ENCODE data around the gene STRADA. TPM values are rescaled to one million over a fixed set of nuclear protein-coding genes. Genes with fewer than 3 reads are reported as not detected.

The STRADA gene
- total RNA-seq, 1 donor from 2014 or later, result 19.6 TPM

DNA sequence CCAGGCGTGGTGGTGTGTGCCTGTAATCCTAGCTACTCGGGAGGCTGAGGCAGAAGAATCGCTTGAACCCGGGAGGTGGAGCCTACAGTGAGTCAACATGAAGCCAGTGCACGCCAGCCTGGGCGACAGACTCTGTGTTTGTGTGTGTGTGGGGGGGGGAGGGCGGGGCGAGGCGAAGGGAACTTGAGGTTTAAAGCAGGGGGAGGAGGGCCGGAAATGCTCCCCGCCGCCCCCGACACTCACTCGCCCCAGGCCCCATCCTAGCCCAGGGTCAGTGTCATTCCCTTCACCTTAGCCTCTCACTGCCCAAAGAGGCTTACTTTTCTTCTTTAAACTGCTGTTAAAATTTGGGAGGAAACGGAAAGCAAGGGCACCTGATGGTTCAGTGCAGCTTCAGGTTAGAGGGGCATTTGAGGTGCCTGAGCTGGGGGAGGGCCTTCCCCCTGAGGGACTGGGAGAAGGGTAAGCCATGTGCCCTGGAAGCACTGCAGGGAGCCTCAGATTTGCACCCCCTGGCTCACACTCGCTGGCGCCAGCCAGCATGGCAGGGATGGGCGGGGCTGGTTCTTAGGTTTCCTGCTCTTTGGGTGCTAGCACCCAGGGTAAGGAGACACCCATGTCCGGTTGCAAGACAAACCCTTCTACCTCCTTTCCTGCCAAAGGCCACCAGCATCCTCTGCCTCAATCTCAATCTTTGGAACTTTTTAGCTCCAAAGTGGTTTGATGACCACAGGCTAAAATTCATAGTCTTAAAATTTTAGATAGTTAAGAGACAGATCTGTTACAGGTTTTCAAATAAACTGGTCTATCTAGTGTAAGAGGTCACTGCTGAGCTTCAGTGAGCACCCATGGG lies 39.5 kb downstream of the STRADA start:
- DNase-seq (ENCODE audit: low read depth in 2 of 2), result no peak

DNA sequence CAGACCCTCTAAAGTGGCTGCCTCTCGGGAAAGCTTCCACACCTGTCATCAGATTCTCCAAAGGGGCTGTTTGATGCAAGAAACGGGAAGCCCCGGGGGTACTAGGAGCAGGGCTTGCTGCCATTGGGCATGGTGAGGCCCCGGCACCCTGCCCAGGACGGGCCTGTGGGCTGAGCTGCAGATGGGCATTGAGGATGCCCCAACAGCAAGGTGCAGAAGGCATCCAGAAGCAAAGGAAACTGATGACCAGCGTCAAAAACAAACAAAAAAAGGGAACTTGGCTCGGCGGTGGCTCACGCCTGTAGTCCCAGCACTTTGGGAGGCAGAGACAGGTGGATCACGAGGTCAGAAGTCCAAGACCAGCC lies 40.2 kb downstream of the STRADA start:
- DNase-seq (ENCODE audit: low read depth in 2 of 2), result no peak

DNA sequence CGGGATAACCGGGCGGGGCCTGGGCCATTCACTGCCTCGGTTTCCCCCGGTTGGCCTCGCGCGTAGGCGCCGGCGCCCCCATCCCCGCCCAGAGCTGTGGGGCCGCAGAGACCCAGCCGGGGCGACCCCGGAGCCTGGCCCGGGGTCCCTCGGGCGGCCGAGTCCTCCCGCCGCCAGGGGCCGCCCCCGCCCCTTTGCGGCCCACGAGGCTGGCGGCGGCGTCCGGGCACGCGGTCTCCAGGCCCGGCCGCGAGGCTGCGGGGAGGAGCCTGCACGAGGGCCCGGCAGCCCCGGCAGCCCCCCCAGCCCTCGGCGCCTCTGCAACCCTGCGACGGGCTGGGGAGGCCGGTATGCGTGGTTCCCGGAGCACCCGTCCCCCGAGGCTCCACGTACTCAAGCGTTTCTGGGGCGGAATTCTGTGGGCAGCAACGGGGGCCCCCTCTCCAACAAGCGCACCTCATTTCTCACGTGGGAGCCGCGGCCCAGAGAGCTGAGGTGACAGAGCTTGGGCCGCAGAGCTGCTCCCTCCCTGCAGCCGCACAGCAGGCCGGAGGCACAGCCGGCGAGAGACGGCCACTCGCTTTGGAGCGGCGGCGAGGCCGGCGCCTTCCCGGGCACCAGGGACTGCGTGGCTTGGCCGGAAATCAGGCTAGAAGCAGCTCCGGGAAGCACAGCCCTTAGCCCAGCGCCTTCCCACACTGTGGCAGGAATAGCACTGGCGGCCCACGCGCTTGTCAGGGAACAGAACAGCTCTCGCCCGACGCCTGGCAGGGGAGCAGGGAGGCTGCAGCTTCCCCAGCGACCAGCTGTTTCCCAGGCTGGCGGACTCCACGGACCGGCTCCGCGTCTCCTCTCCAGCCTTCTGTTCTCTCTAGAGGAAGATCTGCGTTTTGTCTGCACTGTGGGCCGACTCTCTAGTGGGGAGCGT lies 40.8 kb downstream of the STRADA start:
- DNase-seq (ENCODE audit: low read depth in 2 of 2), result peak in 1 of 2 donors; percentile 74

DNA sequence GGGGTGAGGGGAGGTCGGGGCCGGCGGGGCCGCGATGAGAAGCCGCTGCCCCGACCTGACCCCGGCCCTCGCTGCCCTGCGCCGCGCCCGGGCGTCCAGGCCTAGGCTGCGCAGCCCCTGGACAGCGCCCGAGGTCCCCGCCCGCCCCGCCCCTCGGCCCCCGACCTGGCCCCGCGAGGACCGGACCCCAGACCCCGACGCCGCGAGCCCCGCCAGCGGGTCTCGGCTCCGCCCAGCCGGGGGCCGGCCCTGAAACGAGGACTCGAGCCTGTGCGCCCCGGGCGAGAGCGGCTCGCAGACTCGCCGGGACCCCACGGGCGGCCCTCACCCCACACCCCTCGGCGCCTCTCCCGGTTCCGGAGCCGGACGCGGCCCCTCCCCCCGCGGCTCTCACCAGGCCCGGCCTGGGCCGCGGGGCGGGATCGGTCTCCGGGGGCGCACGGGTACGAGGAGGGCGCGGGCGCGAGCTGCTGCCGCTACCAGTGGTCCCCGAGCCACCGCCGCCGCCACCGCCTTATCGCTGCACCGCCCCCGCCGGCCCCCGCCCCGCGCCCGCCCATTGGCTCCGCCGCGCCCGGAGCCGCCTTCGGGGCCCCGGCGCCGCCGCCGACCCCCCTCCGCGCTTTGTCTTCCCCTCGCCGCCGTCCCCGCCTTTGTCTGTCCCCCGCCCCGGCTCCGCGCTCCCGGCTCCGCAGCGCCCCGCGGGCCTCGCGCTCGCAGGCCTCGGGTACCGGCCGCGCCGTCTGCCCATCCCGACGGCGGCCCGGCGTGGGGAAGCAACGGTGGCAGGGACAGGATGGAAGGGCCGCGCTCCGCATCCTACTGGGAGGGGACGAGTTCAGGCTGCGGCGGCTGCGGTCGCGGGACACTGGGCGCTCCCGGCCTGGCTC lies 41.7 kb downstream of the STRADA start, which contains the start of gene LIMD2:
TSS of gene LIMD2 (minus strand) at position 488 of the 890 bp plus-strand sequence. CDS start 827 bp downstream, outside the sequence.
- DNase-seq (ENCODE audit: low read depth in 2 of 2), result peak in 1 of 2 donors; percentile 71

DNA sequence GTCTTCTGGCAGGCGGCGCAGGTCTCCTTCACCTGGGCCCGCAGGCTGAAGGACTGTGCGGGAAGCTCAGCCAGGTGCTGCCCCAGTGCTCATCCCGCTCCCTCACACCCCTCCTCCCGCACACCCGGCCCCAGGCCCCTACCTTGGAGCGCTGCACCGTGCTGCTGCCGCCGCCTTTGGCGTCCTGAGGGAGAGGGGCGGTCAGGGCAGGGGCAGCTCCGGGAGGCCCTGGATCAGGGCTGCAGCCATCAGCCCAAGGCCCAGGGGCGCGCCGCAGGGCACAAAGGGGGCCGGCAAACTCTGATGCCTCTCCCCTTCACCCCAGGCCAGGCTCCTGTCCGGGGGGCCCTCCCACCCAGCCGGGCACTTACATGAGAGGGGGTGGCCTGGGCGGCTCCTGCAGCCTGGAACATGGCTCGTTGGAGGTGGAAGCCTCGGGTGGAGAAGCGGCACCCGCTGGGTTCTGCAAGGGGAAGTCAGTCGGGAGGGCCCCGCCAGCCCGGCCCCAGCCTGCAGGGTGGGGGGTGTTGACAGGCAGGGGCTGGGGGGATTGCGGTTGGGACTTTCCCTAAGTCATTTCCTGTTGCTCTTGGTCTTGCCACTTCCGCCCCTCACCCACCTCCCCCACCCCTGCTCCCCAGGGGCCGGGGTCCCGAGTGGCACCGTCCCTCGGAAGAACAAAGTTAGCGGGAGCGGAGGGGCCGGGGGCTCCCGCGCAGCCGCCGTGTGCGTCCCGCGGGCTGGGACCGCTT lies 42.5 kb downstream of the STRADA start:
- DNase-seq (ENCODE audit: low read depth in 2 of 2), result peak in 1 of 2 donors; percentile 73

DNA sequence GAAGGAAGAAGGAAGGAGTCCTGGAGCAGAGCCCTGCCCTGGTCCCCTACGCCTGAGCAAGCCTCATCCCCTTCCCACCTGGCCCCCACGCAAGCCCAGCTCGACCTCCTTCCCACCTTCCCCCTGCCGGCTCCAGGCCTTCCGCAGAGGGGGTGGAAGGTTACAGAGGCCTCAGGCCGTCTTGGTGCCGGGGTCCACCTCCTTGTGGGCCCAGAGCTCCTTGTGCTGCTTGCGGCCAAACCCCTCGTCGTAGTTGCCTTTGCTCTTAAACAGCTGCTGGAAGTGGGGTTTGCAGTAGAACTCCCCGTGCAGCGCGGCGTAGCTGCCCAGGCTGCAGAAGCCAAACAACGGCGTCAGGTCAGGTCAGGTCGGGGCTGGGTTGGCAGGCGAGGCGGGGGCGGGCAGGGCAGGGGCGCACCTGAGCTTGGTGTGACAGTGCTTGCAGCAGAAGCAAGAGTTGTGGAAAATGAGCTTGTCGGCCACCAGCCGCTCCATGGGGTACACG lies 43.2 kb downstream of the STRADA start:
- no peak for DNase-seq (ENCODE audit: low read depth in 2 of 2)

DNA sequence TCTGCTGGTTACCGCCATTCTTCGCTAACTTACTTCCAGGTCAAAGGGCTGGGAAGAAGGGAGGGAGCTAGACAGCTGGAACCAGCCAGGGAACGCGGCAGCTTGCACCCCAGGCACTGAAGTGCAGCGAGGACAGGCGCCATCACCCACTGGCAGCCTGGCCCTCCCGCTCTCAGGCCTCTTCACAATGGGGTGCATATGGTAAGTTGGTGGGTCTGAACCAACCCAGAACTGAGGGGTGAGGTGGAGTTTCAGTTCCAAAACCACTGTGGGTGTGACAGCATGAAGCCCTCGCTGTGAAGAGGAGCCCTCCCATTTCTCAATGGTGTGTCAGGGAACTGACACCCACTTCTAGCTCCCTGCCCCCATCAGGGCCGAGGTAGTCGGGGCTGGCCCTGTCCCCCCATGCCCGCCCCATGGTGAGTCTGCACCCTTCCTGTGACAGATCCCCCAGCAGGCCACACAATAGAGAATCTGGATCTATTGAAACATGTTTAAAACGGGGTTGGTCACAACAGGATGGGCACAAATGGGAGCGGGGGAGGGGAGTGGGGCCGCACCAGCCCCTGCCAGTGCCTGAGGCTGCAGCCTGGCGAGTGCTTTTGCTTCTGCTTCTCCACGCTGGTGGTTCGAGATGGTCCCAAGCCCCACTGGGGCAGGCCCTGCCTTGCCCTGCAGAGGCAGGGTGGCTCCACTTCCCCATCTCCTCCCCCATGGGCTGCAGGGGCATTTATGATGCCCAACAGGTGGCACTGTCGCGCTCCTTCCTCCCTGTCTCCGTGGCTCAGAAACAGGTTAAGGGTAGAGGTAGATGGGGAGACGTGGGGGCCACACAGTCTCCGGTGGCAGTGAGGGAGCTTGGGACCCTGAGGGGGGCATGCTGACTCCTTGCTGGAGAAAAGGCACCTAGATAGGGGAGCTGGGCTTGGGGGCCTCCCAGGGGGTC lies 44.0 kb downstream of the STRADA start:
- DNase-seq (ENCODE audit: low read depth in 2 of 2), result peak in 1 of 2 donors; percentile 65

DNA sequence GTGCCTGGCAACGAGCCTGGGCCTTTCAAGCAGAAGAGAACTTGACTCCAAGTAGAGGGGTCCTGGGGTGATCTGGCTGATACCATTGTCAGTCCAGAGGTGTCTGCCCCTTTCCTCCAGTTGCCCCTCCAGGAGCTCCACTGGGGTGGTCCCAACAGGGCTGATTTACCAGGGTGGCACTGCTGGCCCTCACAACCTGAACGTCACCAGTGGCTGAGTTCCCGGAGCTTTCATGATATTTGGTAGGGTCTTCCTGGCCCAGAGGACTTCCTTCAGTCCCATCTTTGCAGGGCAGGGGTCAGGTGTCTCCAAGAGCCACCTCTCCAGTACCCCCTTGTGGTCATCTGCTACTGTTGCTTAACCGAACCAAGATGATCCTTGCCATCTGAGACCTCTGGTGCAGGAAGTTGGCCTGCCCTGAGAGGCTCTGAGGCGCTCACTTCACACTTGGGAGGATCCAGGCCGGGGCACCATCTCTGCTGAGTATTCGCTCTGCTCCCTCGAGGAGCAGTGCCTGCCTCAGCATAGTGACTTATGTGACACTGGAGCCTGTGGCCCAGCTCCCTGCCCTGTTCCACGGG lies 45.1 kb downstream of the STRADA start:
- DNase-seq (ENCODE audit: low read depth in 2 of 2), result peak in 1 of 2 donors; percentile 68

DNA sequence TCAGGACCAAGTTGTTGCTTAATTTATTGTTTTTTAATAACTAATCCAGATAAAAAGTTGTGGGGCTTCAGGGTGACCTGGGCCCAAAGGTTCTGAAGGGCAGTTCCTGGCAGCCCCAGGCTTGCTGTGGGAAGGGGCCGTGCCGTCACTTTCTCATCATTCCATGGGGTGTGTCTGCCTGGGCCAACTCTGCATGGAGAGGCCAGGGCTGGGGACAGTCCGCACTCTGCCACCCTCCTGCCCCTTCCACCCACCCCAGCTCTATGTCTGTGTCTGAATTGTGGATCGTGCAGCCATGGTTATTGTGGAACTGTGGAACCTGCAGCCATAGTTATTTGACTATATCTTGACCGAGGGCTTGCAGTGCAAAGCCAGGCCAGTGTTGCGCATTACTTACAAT lies 45.7 kb downstream of the STRADA start:
- DNase-seq (ENCODE audit: low read depth in 2 of 2), result no peak

DNA sequence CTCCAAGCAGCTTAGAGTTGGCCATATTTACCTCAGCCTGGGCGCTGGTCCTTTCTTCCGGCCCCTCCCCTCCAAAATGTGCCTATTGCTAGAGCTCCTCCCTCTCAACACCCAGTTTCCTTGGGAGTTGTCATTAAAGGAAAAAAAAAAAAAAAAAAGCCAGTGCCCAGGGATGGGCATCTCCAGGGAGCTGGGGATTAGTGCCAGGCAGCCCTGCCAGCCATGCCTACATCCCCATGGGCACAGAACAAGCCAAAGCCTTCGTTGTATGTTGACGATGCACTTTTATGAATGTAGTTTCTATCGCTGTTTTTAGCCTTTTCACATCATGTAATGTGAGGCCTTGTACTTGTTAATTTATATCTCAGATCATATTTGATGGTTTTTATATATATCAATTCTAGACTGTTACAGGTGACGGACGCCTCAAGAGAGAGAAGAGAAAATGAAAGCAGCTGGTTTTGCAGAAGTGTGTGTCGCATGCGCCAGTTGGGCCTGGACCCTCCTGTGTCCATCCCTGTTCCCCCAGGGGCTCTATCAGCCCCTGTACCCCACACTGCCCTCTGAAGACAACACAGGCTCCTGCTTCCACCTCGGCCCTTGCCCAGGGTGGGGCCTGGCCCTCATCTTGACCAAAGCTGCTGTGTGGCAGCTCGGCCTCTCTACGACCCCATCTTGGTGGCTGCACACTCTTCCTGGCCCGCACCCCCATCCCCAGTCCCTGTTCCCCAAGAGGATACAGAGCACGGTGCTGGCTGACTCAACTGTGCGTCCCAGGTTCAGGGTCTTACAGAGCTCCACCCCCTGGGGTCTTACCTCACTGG lies 46.4 kb downstream of the STRADA start:
- no peak for DNase-seq (ENCODE audit: low read depth in 2 of 2)

DNA sequence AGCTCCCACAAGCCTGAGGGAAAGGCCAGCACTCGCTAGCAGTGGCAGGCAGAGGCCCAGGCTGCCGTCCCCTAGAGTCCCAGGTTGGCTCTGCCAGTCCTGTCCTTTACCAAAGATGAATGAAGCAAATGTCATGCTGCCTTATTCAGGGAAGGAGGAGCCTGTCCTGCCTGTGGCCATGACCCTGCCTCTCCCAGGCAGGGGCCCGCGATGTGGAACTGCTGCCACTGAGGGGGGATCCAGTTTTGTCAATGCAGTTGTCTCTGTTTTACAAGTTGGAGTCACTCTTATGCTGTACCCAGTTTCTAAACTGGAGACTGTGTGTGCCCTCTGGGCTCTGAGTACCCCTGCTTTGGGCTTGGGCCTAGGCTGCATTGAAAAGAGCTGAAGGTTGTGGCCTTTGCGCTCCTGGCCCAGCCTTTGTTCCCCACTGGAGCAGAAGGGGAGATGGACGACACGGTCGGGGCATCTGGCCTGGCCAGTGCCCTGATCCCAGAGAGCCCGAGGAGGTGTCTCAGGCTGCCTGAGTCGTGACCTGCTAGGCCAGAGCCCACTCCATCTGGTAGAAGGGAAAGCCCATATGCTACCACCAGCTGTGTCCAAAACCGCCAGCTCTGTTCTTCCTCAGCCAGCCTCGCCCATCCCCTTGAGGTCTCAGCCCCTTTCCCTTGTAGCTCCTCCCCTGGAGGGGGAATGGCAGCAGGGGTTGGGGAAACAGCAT lies 47.2 kb downstream of the STRADA start:
- DNase-seq (ENCODE audit: low read depth in 2 of 2), result no peak

DNA sequence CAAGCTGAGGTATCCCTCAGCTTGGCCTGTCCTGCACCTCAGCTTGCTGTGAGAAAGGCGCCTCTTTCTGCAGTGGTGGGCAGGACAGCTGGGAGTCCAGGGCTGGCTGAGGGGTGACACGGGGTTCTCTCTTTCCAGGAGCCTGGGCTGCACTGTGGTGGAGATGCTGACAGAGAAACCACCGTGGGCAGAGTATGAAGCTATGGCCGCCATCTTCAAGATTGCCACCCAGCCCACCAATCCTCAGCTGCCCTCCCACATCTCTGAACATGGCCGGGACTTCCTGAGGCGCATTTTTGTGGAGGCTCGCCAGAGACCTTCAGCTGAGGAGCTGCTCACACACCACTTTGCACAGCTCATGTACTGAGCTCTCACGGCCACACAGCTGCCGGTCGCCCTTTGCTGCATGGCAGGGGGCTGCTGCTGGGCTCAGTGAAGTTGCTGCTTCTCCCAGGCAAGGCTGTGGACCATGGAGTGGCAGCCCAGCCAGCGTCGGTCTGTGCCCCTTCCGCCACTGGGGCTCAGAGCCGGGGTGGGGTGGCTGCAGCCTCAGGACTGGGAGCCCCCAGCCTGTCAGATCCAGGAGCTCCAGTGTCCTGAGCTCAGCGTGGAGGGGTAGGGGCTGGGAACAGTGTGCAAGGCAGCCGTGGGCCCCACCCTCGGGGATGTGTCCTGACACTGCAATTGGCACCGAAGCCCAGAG lies 48.0 kb downstream of the STRADA start:
- DNase-seq (ENCODE audit: low read depth in 2 of 2), result no peak

DNA sequence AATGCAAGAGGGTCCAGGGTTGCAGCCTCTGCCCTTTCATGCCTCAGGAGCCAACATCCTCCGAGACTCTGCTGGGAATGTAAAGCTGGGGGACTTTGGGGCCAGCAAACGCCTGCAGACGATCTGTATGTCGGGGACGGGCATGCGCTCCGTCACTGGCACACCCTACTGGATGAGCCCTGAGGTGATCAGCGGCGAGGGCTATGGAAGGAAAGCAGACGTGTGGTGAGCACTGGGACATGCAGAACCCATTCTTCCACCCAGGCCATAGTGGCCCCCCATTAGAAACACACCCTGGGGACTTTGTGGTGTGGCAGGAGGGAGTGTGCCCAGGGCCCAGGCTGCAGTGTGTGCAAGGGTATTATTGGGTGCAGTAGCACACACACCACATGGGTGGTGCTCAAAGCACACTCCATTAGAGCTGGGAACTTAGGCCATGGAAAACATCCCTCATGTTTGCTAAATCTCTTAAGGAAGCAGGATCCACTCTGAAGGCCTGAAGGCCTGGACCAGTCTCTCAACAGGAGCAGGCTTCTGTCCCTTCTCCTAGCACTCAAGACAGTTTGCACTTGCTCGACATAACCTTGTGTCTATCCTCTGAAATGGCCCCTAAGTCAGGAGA lies 49.3 kb downstream of the STRADA start:
- no peak for DNase-seq (ENCODE audit: low read depth in 2 of 2)

DNA sequence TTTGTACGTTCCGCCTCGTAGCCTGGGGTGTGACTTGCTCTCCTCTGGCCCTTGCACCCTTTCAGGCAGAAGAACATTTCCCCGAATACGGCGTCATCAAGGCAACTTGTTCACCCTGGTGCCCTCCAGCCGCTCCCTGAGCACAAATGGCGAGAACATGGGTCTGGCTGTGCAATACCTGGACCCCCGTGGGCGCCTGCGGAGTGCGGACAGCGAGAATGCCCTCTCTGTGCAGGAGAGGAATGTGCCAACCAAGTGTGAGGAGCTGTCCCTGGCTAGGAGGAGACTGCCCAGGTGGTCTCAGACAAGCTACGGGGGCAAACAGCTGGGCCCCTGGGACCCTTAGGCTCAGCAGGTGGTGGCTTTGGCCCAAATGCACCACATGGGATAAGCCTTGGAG lies 52.1 kb downstream of the STRADA start:
- DNase-seq (ENCODE audit: low read depth in 2 of 2), result no peak

DNA sequence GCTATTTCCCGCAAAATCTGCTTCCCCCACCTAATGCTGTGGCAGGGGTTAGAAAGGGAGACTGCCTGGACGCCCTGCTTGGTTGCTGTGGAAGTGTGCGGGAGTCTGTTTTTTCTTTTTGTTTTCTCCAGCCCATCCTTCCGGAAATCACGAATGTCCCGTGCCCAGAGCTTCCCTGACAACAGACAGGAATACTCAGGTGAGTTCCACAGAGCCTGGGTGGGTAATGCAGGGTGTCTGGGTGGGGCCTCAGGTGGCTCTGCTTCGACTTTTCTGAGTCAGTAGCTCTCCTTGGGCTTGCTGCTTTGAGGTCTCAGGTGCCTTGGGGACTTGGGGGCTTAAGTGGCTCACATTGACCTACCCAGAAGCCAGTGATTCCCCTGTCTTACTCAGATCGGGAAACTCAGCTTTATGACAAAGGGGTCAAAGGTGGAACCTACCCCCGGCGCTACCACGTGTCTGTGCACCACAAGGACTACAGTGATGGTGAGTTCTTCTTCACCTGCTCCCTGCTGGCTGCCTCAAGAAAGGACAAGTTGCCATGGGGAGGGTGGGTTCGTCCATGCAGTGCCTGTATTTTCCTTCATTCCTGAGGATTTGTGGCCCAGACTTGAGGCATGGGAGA lies 53.1 kb downstream of the STRADA start:
- no peak for DNase-seq (ENCODE audit: low read depth in 2 of 2)

Measured in dermis microvascular lymphatic vessel endothelial cell (primary cell).